ENCODE results near the gene MX2.

- TF ChIP-seq CTCF (conservative IDR thresholded peaks at IDR 0.05; ENCODE audit: low read depth in 2 of 2) (peak; percentile 18 to 37; a peak in 2 of 4 replicates), EZH2 (IDR thresholded peaks at IDR 0.05; ENCODE audit: low read depth, unreplicated experiment) (no peak), REST (IDR thresholded peaks at IDR 0.05; ENCODE audit: unreplicated experiment) (no peak), NANOG (IDR thresholded peaks at IDR 0.05; ENCODE audit: borderline replicate concordance) (no peak), JUNB (IDR thresholded peaks at IDR 0.05; ENCODE audit: unreplicated experiment) (no peak), EZH2phosphoT487 (IDR thresholded peaks at IDR 0.05; ENCODE audit: unreplicated experiment) (no peak), POLR2AphosphoS5 (IDR thresholded peaks at IDR 0.05; ENCODE audit: low read depth) (no peak)
These were observed 17.0 kb downstream of the MX2 start for GRCh38 chr21:41378849-41379248.
